Vagina (tissue), 2 donors: ENCODE data around the gene CSPG4.

Experiments
- POLR2A ChIP-seq, 2 donors: fragments of 450-650 bp; IDR thresholded peaks; one replicate each; pipeline ENCODE4 v1.6.1; 2017; ENCODE audit warnings: antibody characterized with exemption in 2 of 2, mild to moderate bottlenecking in 2 of 2, moderate library complexity in 2 of 2
- TF ChIP-seq, protein P1 (sequence below), 3 experiments: fragments of 450-650 bp in 2 of 3; fragments of 200-600 bp in 1 of 3; sonication (generic) in 1 of 3; IDR thresholded peaks; one replicate each; pipeline ENCODE4 v1.5.1; 2017 to 2019; ENCODE audit warnings: antibody characterized with exemption in 3 of 3, mild to moderate bottlenecking in 2 of 3, moderate library complexity in 2 of 3

DNA sequence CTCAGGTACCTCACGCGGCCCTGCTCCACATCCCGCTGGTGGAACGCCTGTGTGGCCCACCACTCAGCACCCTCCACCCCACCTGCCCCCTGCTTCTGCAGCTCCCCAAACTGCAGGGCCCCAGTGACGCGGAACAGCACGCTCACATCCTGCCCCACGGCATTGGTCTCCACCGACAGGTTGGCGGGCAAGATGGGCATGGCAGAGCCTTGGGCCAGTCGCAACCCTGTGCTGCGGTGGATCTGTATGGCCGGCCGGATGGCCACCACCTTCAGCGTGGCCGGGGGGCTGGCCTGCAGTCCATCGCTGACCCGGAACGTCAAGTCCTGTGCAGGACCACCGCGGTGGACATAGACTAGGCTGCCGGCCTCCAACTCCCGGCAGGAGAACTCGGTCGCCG, 23.8 kb downstream of the CSPG4 start:
- TF ChIP-seq, protein P1, sequence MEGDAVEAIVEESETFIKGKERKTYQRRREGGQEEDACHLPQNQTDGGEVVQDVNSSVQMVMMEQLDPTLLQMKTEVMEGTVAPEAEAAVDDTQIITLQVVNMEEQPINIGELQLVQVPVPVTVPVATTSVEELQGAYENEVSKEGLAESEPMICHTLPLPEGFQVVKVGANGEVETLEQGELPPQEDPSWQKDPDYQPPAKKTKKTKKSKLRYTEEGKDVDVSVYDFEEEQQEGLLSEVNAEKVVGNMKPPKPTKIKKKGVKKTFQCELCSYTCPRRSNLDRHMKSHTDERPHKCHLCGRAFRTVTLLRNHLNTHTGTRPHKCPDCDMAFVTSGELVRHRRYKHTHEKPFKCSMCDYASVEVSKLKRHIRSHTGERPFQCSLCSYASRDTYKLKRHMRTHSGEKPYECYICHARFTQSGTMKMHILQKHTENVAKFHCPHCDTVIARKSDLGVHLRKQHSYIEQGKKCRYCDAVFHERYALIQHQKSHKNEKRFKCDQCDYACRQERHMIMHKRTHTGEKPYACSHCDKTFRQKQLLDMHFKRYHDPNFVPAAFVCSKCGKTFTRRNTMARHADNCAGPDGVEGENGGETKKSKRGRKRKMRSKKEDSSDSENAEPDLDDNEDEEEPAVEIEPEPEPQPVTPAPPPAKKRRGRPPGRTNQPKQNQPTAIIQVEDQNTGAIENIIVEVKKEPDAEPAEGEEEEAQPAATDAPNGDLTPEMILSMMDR (IDR thresholded peaks at IDR 0.05) = no peak
- no peak for TF ChIP-seq POLR2A (IDR thresholded peaks at IDR 0.05)
